GM12878 (cell line): ENCODE results near the gene SF3A1. TPM values are rescaled to one million over a fixed set of nuclear protein-coding genes. Genes with fewer than 3 reads are reported as not detected.

ENCODE experiments used
- BHLHE40 ChIP-seq, 2 experiments: fragments of 450-650 bp in 1 of 2; IDR thresholded peaks; 2 replicates each; pipeline ENCODE4 v1.6.1; 2011 to 2017; ENCODE audit warnings: low read depth in 2 of 2, borderline replicate concordance in 1 of 2, improper control_type of control experiment in 1 of 2, low read length in 1 of 2, mild to moderate bottlenecking in 1 of 2
- BMI1 ChIP-seq: fragments of 450-650 bp; IDR thresholded peaks from 2 replicates; pipeline ENCODE4 v1.6.1; 2016; ENCODE audit warnings: mild to moderate bottlenecking, moderate library complexity, borderline replicate concordance
- CBX5 ChIP-seq: sonication (generic); IDR thresholded peaks from 2 replicates; pipeline ENCODE4 v1.6.1; 2016; ENCODE audit warnings: low read depth, moderate library complexity, mild to moderate bottlenecking, inconsistent platforms
- CHD1 ChIP-seq: IDR thresholded peaks from 2 replicates; pipeline ENCODE4 v1.6.1; 2012; ENCODE audit warnings: low read depth, low read length, improper control_type of control experiment
- CREM ChIP-seq: IDR thresholded peaks from 2 replicates; pipeline ENCODE4 v1.6.1; 2014; ENCODE audit warnings: antibody characterized with exemption, low read depth
- EED ChIP-seq: sonication (generic); IDR thresholded peaks from 2 replicates; pipeline ENCODE4 v1.6.1; 2016; ENCODE audit warnings: antibody characterized with exemption, low read depth
- ESRRA ChIP-seq: IDR thresholded peaks from 2 replicates; pipeline ENCODE4 v1.6.1; 2012; ENCODE audit warnings: mild to moderate bottlenecking, low read length, improper control_type of control experiment
- MTA2 ChIP-seq: fragments of 450-650 bp; IDR thresholded peaks from 2 replicates; pipeline ENCODE4 v1.6.1; 2016; ENCODE audit warnings: low read depth, mild to moderate bottlenecking, moderate library complexity
- MYB ChIP-seq: fragments of 150-350 bp; IDR thresholded peaks from 2 replicates; pipeline ENCODE4 v1.6.1; 2014; ENCODE audit warnings: mild to moderate bottlenecking, low read depth, low read length, borderline replicate concordance
- NBN ChIP-seq: fragments of 450-650 bp; IDR thresholded peaks from 2 replicates; pipeline ENCODE4 v1.6.1; 2016
- NR2F1 ChIP-seq: fragments of 450-650 bp; conservative IDR thresholded peaks from 2 replicates; pipeline ENCODE4 v1.6.1; 2017; ENCODE audit warnings: mild to moderate bottlenecking
- PAX5 ChIP-seq: IDR thresholded peaks from 2 replicates; pipeline ENCODE4 v1.6.1; 2011; ENCODE audit warnings: low read depth, low read length, borderline replicate concordance
- POLR2A ChIP-seq: IDR thresholded peaks from 2 replicates; pipeline ENCODE4 v1.6.1; 2011; ENCODE audit warnings: low read depth, mild to moderate bottlenecking, low read length
- POU2F2 ChIP-seq: IDR thresholded peaks from 3 replicates; pipeline ENCODE4 v1.6.1; 2011; ENCODE audit warnings: low read depth, mild to moderate bottlenecking, low read length, borderline replicate concordance
- RB1 ChIP-seq: fragments of 450-650 bp; formaldehyde crosslinking; IDR thresholded peaks from 2 replicates; pipeline ENCODE4 v1.6.1; 2017; ENCODE audit warnings: mild to moderate bottlenecking, borderline replicate concordance
- RFX5 ChIP-seq: IDR thresholded peaks from 2 replicates; pipeline ENCODE4 v1.6.1; 2011; ENCODE audit warnings: low read depth, low read length, improper control_type of control experiment
- SIN3A ChIP-seq: IDR thresholded peaks from 2 replicates; pipeline ENCODE4 v1.6.1; 2012; ENCODE audit warnings: low read depth, low read length, improper control_type of control experiment
- SP1 ChIP-seq: IDR thresholded peaks from one replicate; pipeline ENCODE4 v1.6.1; 2011; ENCODE audit warnings: low read depth, low read length
- TCF12 ChIP-seq: IDR thresholded peaks from 2 replicates; pipeline ENCODE4 v1.6.1; 2011; ENCODE audit warnings: low read depth, mild to moderate bottlenecking, low read length
- TCF3 ChIP-seq: IDR thresholded peaks from 2 replicates; pipeline ENCODE4 v1.6.1; 2012; ENCODE audit warnings: low read depth, mild to moderate bottlenecking, low read length, borderline replicate concordance; ENCODE audit not compliant: insufficient read depth
- ZBED1 ChIP-seq: IDR thresholded peaks from 2 replicates; pipeline ENCODE4 v1.6.1; 2016; ENCODE audit warnings: borderline replicate concordance
- ZNF24 ChIP-seq: fragments of 450-650 bp; IDR thresholded peaks from 2 replicates; pipeline ENCODE4 v1.6.1; 2017; ENCODE audit warnings: antibody characterized with exemption, mild to moderate bottlenecking
- polyA plus RNA-seq, 11 experiments: library from polyadenylated mRNA; depleted of rRNA in 4 of 11; unstranded in 6 of 11; stranded (reverse) in 5 of 11; fragments of >200 nt; fragmentation: Nextera tagmentation in 4 of 11; fragmentation: Illumina TruSeq in 1 of 11; extraction: Ambion mirVana in 4 of 11; extraction: Trizol in 1 of 11; gene quantifications; 1 replicate in 1 of 11; 2 replicates in 10 of 11; pipeline versions ENCODE4 v1.2.1 to v1.2.3, GENCODE V29; 2011 to 2016; ENCODE audit warnings: inconsistent platforms in 2 of 11, missing spikeins in 2 of 11, low read depth in 1 of 11
- total RNA-seq, 4 experiments: library from RNA; depleted of rRNA in 3 of 4; stranded (reverse); fragments of >200 nt in 3 of 4; fragmentation: Illumina TruSeq in 1 of 4; extraction: Trizol in 1 of 4; gene quantifications; 2 replicates each; pipeline versions ENCODE4 v1.2.1 to v1.2.3, GENCODE V29; 2013 to 2021
- TF ChIP-seq, protein P1 (sequence below): fragments of 450-650 bp; conservative IDR thresholded peaks from 2 replicates; pipeline ENCODE4 v1.6.1; 2017; ENCODE audit warnings: mild to moderate bottlenecking, moderate library complexity
- TF ChIP-seq, protein P2 (sequence below): IDR thresholded peaks from 2 replicates; pipeline ENCODE4 v1.6.1; 2011; ENCODE audit warnings: borderline replicate concordance, low read depth, mild to moderate bottlenecking, moderate library complexity, low read length; ENCODE audit not compliant: insufficient read depth, poor library complexity, severe bottlenecking
- TF ChIP-seq, protein P3 (sequence below): fragments of 450-650 bp; IDR thresholded peaks from 2 replicates; pipeline ENCODE4 v1.6.1; 2014; ENCODE audit warnings: mild to moderate bottlenecking
- TF ChIP-seq, protein P4 (sequence below): fragments of 450-650 bp; formaldehyde crosslinking; IDR thresholded peaks from 2 replicates; pipeline ENCODE4 v1.4.0; 2022; ENCODE audit warnings: mild to moderate bottlenecking, moderate library complexity

SF3A1 gene
- total and polyA plus RNA-seq, 10 of the 15 experiments (the other 5 are each of a cell fraction or from before 2014, with no cell fraction given): 10.4 to 239 (median 46.0) TPM

DNA sequence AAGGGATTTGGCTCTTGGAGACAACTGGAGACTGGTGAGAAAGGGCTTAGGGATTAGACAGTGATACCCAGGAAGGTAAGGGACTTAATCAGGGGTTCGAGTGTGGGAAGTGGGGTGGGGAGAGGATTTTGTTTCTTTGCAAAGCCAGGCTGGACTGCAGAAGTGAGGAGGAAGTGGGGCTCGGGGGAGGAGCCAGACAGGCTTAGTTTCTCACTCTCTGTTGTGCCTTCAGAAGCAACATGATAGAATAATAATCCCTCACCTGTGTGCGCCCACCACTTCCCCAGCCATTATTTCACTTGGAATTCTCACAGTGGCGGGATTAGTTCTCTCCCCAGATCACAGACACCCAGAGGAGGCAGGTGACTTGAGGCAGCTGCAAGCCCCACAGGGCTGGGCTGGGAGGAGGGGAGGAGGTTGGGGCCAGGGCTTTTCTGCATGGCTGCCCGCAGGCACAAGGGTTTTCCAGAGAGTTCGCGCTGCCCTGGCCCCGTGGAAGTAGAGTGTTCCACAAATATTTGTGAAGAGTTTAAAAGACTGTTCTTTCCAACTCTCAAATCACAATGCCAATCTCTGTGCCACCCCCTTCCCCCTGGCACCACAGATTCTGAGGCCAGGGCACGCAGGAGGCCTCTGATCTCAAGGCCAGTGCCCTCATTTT, 36.1 kb upstream of the SF3A1 start (continued):
- TF ChIP-seq RB1 (no peak), SIN3A (no peak), ZNF24 (no peak), ESRRA (no peak), TCF12 (peak; percentile 25; the same call in 1 of the 2 replicates), PAX5 (peak; percentile 76), SP1 (no peak), POU2F2 (no peak), MYB (no peak), RFX5 (no peak), MTA2 (no peak), POLR2A (no peak), NR2F1 (no peak), CHD1 (no peak), CREM (no peak), ZBED1 (no peak), TCF3 (no peak), NBN (no peak), CBX5 (no peak), EED (peak; percentile 43; the same call in 1 of the 2 replicates), BHLHE40 (IDR thresholded peaks at IDR 0.05; ENCODE audit: borderline replicate concordance in 1 of 2, low read depth in 2 of 2, low read length in 1 of 2) (peak in 1 of 2 experiments; percentile 56; a peak in 1 of 4 replicates), BMI1 (no peak)
- TF ChIP-seq, protein P1, sequence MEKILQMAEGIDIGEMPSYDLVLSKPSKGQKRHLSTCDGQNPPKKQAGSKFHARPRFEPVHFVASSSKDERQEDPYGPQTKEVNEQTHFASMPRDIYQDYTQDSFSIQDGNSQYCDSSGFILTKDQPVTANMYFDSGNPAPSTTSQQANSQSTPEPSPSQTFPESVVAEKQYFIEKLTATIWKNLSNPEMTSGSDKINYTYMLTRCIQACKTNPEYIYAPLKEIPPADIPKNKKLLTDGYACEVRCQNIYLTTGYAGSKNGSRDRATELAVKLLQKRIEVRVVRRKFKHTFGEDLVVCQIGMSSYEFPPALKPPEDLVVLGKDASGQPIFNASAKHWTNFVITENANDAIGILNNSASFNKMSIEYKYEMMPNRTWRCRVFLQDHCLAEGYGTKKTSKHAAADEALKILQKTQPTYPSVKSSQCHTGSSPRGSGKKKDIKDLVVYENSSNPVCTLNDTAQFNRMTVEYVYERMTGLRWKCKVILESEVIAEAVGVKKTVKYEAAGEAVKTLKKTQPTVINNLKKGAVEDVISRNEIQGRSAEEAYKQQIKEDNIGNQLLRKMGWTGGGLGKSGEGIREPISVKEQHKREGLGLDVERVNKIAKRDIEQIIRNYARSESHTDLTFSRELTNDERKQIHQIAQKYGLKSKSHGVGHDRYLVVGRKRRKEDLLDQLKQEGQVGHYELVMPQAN: no peak
- TF ChIP-seq, protein P2, sequence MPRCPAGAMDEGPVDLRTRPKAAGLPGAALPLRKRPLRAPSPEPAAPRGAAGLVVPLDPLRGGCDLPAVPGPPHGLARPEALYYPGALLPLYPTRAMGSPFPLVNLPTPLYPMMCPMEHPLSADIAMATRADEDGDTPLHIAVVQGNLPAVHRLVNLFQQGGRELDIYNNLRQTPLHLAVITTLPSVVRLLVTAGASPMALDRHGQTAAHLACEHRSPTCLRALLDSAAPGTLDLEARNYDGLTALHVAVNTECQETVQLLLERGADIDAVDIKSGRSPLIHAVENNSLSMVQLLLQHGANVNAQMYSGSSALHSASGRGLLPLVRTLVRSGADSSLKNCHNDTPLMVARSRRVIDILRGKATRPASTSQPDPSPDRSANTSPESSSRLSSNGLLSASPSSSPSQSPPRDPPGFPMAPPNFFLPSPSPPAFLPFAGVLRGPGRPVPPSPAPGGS: no peak
- TF ChIP-seq, protein P3, sequence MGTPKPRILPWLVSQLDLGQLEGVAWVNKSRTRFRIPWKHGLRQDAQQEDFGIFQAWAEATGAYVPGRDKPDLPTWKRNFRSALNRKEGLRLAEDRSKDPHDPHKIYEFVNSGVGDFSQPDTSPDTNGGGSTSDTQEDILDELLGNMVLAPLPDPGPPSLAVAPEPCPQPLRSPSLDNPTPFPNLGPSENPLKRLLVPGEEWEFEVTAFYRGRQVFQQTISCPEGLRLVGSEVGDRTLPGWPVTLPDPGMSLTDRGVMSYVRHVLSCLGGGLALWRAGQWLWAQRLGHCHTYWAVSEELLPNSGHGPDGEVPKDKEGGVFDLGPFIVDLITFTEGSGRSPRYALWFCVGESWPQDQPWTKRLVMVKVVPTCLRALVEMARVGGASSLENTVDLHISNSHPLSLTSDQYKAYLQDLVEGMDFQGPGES: no peak
- TF ChIP-seq, protein P4, sequence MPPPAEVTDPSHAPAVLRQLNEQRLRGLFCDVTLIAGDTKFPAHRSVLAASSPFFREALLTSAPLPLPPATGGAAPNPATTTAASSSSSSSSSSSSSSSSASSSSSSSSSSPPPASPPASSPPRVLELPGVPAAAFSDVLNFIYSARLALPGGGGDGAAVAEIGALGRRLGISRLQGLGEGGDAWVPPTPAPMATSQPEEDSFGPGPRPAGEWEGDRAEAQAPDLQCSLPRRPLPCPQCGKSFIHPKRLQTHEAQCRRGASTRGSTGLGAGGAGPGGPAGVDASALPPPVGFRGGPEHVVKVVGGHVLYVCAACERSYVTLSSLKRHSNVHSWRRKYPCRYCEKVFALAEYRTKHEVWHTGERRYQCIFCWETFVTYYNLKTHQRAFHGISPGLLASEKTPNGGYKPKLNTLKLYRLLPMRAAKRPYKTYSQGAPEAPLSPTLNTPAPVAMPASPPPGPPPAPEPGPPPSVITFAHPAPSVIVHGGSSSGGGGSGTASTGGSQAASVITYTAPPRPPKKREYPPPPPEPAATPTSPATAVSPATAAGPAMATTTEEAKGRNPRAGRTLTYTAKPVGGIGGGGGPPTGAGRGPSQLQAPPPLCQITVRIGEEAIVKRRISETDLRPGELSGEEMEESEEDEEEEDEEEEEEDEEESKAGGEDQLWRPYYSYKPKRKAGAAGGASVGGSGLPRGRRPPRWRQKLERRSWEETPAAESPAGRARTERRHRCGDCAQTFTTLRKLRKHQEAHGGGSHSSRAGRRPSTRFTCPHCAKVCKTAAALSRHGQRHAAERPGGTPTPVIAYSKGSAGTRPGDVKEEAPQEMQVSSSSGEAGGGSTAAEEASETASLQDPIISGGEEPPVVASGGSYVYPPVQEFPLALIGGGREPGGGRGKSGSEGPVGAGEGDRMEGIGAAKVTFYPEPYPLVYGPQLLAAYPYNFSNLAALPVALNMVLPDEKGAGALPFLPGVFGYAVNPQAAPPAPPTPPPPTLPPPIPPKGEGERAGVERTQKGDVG: no peak
